HG02798 (cell line): Measurements from ENCODE around the gene NUDT6.
"Not testable (repeated sequence)": the region's sequence is repeated elsewhere in the genome, so short reads cannot be mapped to it uniquely, and the experiment has no call there.

Source experiments
- ATAC-seq: cut with Tn5 transposase; IDR thresholded peaks from one replicate; pipeline ENCODE4 v1.9.1; 2021; ENCODE audit warnings: mild to moderate bottlenecking; ENCODE audit not compliant: unreplicated experiment, poor library complexity

The NUDT6 gene

DNA sequence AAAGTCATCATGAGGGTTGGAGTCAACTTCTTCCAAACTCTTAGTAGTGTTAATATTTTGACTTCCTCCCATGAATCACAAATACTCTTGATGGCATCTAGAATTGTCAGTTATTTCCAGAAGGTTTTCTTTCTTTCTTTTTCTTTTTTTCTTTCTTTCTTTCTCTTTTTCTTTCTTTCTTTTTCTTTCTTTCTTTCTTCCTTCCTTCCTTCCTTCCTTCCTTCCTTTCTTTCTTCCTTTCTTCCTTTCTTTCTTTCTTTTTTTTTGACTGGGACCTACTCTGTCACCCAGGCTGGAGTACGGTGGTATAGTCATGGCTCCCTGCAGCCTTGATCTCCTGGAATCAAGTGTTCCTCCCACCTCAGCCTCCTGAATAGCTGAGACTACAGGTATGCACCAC is 78.0 kb downstream of the NUDT6 start:
- ATAC-seq: not testable (repeated sequence)

DNA sequence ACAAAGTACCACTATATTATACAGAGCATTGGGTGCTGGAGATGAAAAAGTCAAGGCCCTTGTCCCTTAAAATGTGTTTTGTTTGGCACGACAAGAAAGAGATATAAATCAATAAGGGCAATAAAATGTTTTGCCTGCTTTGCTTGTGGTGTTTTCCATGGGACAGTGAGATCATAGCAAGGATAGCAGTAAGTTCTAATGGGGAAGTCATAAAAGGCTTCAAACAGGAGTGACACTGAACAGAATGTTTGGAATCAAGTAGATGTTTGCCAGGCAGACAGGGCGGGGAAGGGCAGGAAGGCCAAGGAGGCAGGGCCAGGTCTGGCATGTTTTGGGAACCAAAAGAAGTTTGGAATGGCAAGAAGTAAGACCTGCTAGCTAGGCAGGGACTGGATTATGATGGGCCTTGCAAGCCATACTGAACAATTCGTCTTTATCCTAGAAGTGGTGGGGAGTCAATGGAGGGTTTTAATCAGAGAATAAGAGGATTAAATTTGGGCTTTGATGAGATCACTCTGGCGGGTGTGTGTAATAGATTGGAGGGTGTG is 79.3 kb downstream of the NUDT6 start:
- no peak for ATAC-seq
